NCI-H2107 (cell line): ENCODE measurements around the gene ZNHIT1.
"Not testable (repeated sequence)": the region's sequence is repeated elsewhere in the genome, so short reads cannot be mapped to it uniquely, and the experiment has no call there.

Source experiments
- DNase-seq: peaks from one replicate; lab custom pipeline; 2025; lab: John Stamatoyannopoulos, UW

ZNHIT1 gene

DNA sequence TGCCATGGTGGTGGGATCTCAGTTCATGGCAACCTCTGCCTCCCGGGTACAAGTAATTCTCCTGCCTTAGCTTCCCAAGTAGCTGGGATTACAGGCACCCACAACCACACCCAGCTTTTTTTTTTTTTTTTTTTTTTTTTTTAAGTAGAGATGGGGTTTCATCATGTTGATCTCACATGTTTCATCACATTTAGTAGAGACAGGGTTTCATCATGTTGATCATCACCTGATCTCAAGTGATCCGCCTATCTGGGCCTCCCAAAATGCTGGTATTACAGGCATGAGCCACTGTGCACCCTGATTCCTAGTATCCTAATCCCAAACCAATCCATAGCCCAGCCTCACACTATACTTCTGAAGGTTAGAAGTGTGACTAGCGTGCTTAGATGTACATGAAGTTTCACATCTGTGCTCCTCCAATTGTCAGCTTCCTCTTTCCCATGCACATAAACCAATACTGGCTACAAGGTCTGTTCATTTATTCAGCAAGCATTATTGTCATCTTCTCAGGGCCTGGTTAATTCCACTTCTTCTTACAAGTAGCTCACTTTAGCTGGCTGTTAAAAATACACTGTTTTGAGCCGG is 31.0 kb upstream of the ZNHIT1 start:
- DNase-seq = no peak

DNA sequence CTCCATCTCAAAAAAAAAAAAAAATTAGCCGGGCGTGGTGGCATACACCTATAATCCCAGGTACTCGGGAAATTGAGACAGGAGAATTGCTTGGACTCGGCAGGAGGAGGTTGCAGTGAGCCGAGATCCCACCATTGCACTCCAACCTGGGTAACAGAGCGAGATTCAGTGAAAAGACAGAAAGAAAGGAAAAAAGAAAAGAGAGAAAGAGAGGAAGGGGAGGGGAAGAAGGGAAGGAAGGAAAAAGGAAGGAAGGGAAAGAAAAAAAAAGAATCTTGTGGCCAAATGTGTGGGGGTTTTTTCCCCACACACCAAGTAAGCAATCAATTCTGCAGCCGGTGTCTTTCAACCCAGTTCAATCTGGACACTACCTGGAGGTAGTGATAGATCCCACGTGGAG is 28.9 kb upstream of the ZNHIT1 start:
- DNase-seq = no peak

DNA sequence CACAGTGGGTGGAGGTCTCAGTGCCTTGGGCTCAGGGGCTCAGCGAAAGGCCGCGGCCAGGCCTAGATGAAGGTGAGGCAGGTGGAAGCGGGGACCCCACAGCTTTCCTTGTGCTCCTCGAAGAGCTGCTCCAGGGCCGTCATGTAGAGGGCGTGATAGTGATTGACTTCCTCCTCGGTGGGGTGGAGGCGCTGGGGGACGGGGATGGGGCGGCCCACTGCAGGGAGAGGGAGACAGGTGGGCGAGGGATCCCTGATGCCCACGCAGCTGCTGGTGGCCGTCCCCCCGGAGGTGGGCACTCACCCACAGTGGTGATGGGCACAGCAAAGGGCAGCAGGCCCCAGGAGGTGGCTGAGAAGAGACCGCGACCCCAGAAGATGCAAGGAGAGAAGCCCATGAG is 22.1 kb upstream of the ZNHIT1 start:
- no peak for DNase-seq

- DNase-seq = no peak
Observed at GRCh38 chr7:101197991-101198390, 20.0 kb upstream of the ZNHIT1 start.

GRCh38 chr7:101198476-101198875 is 19.5 kb upstream of the ZNHIT1 start:
- DNase-seq = no peak

DNA sequence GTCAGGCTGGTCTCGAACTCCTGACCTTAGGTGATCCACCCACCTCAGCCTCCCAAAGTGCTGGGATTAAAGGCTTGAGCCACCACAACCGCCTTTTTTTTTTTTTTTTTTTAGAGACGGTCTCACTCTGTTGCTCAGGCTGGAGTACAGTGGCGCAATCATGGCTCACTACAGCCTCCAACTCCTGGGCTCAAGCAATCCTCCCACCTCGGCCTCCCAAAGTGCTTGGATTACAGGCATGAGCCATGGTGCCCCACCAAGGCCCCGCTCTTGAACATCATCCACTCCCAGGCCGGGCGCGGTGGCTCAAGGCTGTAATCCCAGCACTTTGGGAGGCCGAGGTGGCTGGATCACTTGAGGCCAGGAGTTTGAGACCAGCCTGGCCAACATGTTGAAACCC is 18.4 kb upstream of the ZNHIT1 start:
- DNase-seq = not testable (repeated sequence)

DNA sequence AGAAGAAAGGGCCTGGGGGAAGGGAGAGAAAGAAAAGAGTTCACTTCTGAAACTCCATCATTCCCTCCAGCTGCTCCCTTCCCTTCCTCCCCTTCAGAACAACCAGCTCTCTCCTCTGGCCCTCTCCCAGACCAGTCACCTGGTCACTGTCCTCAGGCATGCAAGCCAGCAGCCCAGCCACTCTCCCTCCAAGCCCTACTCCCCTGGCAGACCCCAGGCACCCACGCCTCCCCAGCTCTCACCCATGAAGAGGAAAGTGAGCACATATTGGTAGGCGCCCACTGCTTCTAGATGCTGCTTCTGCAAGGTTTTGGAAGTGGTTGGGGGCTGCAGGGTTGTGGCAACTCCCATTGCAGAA is 17.5 kb upstream of the ZNHIT1 start:
- no peak for DNase-seq

- DNase-seq = no peak
Observed at GRCh38 chr7:101200862-101201599, 16.9 kb upstream of the ZNHIT1 start, which contains the start of gene MOGAT3. TSS of gene MOGAT3 (minus strand) at chr7:101201036. CDS start at chr7:101200854, 182 bp downstream.

- DNase-seq = no peak
Observed at GRCh38 chr7:101201695-101202602, 16.0 kb upstream of the ZNHIT1 start.

- DNase-seq = no peak
Observed at GRCh38 chr7:101202603-101202918, 15.4 kb upstream of the ZNHIT1 start.

DNA sequence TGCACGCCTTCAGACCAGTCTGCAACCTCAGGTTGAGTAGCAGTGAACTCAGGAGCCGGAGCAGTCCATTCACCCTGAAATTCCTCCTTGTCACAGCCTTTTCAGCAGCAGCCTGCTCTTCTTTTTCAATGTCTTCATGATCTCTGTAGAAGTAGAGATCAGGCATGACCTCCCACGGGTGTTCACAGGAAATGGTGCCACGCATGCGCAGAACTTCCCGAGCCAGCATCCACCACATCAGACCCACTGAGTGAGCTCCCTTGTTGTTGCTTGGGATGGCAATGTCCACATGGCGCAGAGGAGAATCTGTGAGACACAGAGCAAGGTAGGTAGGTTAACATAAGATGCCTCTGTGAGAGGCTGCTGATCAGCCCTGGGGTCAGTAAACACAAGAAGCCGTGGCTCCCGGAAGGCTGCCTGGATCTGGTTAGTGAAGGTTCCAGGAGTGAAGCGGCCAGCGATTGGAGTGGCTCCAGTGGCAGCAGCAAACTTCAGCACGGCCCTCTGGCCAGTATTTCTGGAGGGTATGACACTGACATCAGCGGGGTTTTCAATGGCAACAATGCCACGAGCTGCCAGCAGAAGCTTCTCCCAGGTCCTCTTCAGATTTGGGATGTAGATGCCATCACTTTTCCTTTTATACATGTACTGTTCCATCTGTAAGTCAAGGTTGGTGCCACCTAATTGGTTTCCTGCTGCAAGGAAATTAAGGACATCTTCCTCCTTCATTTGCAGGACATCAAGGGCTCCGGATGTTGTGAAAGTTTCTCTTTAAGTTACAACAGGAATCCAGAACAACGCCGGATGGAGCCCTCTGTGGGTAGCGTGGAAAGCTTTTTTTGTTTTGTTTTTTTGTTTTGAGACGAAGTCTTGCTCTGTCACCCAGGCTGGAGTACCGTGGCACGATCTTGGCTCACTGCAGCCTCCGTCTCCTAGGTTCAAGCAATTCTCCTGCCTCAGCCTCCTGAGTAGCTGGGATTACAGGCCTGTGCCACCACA is 13.9 kb upstream of the ZNHIT1 start:
- not testable (repeated sequence) for DNase-seq

- DNase-seq = no peak
Observed at GRCh38 chr7:101205901-101206664, 11.9 kb upstream of the ZNHIT1 start.

DNA sequence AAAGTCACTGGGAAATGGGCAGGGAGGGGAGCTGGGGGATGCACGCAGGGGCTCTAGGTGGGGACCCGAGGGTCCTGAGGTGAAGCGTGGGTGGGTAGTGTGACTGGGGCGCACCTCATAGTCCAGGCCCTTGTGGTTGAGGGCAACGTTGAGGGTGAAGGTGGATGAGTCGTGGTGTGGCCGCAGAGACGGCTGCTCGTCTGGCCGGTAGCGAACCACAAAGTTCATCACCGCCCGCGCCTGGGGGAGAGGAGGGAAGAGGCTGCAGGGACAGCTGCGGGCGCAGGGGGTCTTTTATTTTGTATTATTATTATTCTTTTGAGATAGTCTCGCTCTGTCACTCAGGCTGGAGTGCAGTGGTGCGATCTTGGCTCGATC is 11.3 kb upstream of the ZNHIT1 start:
- no peak for DNase-seq

DNA sequence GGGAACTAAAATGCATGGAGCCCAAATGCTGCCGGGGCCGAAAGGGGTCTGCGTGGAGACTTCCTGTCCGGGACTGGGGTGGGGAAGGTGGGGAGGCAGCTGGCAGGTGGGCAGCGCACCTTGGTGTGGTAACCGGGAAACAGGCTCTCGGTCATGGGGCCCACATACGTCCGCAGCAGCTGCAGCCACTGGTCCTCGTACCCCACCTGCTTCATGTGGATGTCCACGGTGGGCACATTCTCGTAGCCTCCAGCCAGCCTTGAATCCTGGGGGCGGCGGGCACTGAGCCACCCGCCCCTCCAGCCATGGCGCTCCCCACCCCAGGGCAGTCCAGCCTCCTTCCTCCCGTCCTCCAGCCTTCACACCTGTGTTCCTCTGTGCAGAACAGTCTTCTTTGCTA is 10.5 kb upstream of the ZNHIT1 start:
- no peak for DNase-seq

DNA sequence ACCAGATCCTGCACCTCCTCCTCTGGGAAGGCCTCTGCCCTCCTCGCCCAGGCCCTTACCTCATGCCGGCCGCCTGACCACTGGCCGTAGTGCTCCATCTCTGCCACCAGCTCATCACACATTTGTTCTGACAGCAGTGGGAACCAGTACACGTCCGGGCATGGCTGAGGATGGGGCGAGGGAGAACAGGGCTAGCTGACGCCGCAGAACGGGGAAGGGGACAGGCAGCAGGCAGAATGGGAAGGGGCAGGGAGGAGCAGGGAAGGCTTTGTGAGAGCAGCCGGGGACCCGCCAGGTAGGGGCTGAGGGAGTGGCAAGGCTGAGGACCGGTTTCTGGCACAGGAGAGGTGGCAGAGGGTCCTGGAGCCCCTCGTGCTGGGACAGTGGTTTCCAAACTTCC is 9.2 kb upstream of the ZNHIT1 start:
- no peak for DNase-seq

DNA sequence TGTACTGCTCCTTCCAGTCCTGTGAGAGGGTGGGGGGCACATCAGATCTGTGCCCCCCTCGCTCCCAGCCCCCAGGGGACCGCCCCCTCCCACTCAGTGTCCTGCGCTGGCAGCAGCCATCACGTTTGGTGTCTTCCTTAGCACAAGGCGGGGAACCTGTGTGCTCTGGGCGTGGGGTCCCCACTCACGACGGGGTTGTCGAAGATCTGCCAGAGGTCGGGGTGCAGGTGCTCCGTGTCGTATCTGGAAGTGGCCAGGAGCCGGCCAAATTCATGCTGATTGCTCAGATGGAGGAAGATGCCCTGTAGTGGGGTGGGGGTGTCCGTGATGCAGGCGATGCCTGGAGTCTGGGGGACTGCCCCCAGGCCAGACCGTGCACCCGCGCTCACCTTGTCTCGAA is 7.8 kb upstream of the ZNHIT1 start:
- DNase-seq = no peak

GRCh38 chr7:101211501-101211900 is 6.5 kb upstream of the ZNHIT1 start:
- DNase-seq = no peak

DNA sequence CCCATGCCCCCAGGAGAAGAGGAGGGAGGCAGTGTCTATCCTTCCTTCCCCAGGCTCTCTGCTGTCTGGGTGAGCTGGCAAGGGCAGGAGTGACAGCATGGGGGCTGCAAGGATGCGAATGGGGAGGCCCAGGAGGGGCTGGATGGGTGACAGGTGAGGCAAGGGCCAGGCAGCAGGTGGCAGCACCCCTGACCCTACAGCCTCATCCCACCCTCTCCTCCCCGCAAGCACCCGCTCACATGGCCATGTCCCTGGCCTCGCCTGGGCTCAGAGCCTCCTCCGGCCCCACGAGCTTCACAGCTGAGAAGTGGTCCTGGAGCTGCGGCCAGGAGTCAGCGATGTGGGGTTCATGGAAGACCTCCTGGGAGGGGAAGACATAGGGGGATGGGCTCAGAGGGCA is 6.0 kb upstream of the ZNHIT1 start:
- no peak for DNase-seq

DNA sequence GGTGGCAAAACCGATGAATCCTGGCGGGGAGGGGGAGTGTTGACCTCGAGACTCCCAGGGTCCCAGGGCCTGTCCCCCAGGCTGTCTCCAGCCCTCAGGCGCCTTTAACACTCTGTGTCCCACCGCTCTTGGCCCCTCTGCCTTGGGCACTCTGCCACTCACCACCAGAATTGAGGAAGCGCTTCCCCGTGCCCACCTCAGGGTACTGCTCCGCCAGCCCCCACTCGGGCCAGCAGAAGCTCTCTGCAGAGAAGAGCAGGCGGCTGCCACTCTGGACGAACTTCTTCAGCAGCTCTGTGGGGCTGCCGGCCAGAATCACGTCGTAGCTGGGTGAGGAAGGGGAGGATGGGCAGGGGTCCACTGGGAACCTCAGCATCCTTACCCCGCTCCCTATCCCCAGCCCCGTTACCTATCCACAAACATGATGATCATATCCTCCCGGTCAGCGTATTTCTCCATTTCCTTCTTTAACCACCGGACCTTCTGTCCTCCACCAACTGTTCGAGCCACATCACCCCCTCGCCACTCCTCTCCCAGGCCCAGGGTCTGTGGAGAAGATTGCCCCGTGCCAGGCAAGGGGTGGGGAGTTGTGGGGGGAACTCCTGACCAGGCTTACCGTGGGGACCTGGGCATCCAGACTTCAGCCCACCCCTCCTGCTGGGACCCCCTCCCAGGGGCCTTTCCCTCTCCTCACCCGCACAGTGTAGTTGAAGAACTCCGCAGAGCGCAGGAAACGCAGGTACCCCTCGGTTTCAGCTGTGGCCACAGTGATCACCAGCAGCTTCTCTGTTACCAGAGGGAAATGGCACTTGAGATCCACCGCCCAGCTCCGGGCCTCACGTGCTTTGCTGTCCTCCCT is 1.7 kb upstream of the ZNHIT1 start:
- DNase-seq = no peak

DNA sequence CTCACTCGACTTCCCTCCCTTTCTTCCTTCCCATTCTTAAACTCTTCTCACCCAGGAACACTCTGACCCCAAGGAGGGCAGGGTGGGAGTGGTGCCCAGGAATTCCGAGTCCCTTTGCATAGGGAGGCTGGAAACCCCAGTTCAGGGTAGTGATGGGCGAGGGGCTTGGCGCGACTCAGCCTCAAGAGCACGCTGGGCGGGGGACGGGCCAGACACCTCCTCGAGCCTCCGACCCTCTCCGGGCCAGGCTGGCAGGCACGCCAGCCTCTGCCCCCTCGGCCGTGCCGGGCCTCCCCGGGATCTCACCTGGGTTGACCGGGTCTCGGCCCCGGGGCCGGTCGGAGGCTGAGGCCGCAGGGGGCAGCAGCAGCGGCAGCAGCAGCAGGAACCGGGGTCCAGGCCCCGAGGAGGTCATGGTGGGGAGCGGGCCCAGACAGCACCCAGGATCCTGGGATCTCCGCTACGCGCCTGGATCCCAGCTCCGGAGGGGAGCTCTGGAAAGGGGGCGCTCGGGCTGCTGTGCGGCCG is 1.0 kb upstream of the ZNHIT1 start:
- DNase-seq = no peak
